Measurements from ENCODE around the gene SLC29A4.

DNA sequence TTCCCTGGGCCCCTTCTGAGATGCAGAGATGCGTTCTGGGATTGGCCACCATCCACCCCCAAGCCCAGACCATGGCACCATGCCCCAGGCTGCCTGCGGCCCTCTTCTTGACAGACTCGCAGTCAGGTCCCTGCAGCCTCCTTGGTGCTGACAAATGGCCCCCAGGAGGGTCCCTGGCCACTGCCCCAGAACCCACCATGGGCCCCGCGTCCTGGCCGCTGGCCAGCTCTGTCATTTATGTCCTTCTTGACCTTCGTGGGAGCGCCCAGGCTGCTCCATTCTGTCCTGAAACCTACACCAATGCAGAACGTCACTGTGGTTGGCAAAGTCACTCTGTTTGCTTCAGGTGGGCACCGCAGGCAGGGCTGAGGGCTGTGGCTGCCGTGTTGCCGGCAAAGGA is 39.5 kb upstream of the SLC29A4 start:
- TF ChIP-seq CTCF (IDR thresholded peaks at IDR 0.05) (no peak), POLR2A (IDR thresholded peaks at IDR 0.05) (no peak), EP300 (IDR thresholded peaks at IDR 0.05) (no peak), POLR2AphosphoS5 (IDR thresholded peaks at IDR 0.05) (no peak)

Measured in stomach (tissue), 4 donors.